AG04450 (cell line): ENCODE data around the gene ANKRD53. TPM values are rescaled to one million over a fixed set of nuclear protein-coding genes. Genes with fewer than 3 reads are reported as not detected.
A peak's percentile ranks its signal among the peaks of the same experiment; 100 is the strongest.
"Not testable (repeated sequence)": the region's sequence is repeated elsewhere in the genome, so short reads cannot be mapped to it uniquely, and the experiment has no call there.

Experiments
- CTCF ChIA-PET: fragments of 300-600, 350-600 bp; formaldehyde crosslinking; extraction: SDS; loops from one replicate; lab custom pipeline; 2022; ENCODE audit warnings: antibody characterized with exemption, inconsistent platforms; lab: Charles Lee
- POLR2A ChIA-PET: fragments of 350-600 bp; formaldehyde crosslinking; extraction: SDS; loops from one replicate; lab custom pipeline; 2021; ENCODE audit warnings: antibody characterized with exemption, inconsistent platforms; lab: Yijun Ruan, JAX
- DNase-seq: peaks from one replicate; pipeline ENCODE4 v3.0.0-alpha.2; 2011; ENCODE audit warnings: low read depth, low spot score
- H3K27ac ChIP-seq: one replicate; pipeline ENCODE4 v1.5.1; 2012; ENCODE audit warnings: low read depth, low read length, control low read depth
- H3K27me3 ChIP-seq: one replicate; pipeline ENCODE4 v1.6.0; 2012; ENCODE audit warnings: low read length; ENCODE audit not compliant: control insufficient read depth, insufficient read depth
- H3K4me3 ChIP-seq: 2 replicates; pipeline ENCODE4 v1.5.1; 2011; ENCODE audit warnings: mild to moderate bottlenecking, low read depth, low read length, control low read depth
- H3K9me3 ChIP-seq: 2 replicates; pipeline ENCODE4 v1.5.1; 2012; ENCODE audit warnings: low read length; ENCODE audit not compliant: control insufficient read depth, insufficient read depth
- polyA plus RNA-seq: library from polyadenylated mRNA; depleted of rRNA; stranded (reverse); fragments of >200 nt; gene quantifications from 2 replicates; pipeline ENCODE4 v1.2.3, GENCODE V29; 2011; rRNA removed
- small RNA-seq: library from RNA; depleted of rRNA; stranded (forward); fragments of <200 nt; gene quantifications from one replicate; pipeline ENCODE3, GENCODE V24; 2012; ENCODE audit warnings: low read depth; ENCODE audit not compliant: insufficient read length
- TF ChIP-seq, protein P1 (sequence below): IDR thresholded peaks from 2 replicates; pipeline ENCODE4 v1.5.1; 2011; ENCODE audit warnings: low read depth, low read length, control low read depth, inconsistent platforms

ANKRD53 gene
- polyA plus RNA-seq, 1 experiment: 0.72 TPM

DNA sequence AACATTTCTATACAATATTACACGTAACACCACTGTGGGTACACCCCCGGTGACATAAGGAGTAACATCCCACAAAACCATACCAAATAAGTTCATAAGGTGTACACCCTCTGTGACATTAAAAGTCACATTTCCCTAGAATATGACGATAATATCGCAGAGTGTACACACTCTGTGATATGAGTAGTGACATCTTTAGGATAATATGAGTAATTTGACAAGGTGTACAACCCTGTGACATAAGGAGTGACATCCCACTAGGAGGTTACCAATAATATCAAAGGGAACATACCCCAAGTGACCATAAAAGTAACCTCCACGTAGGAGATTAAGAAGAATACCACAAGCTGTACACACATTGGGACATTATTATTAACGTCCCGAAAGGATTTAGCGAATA is 40.2 kb downstream of the ANKRD53 start:
- DNase-seq: no peak
- TF ChIP-seq, protein P1, sequence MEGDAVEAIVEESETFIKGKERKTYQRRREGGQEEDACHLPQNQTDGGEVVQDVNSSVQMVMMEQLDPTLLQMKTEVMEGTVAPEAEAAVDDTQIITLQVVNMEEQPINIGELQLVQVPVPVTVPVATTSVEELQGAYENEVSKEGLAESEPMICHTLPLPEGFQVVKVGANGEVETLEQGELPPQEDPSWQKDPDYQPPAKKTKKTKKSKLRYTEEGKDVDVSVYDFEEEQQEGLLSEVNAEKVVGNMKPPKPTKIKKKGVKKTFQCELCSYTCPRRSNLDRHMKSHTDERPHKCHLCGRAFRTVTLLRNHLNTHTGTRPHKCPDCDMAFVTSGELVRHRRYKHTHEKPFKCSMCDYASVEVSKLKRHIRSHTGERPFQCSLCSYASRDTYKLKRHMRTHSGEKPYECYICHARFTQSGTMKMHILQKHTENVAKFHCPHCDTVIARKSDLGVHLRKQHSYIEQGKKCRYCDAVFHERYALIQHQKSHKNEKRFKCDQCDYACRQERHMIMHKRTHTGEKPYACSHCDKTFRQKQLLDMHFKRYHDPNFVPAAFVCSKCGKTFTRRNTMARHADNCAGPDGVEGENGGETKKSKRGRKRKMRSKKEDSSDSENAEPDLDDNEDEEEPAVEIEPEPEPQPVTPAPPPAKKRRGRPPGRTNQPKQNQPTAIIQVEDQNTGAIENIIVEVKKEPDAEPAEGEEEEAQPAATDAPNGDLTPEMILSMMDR: no peak
- Histone ChIP-seq H3K27me3 (no peaks in the 10 kb centered on the region), H3K4me3 (no peak overlapping the region), H3K27ac (no peak overlapping the region), H3K9me3 (no peaks in the 10 kb centered on the region)
- POLR2A ChIA-PET: no interaction called here
- CTCF ChIA-PET: no interaction called here

DNA sequence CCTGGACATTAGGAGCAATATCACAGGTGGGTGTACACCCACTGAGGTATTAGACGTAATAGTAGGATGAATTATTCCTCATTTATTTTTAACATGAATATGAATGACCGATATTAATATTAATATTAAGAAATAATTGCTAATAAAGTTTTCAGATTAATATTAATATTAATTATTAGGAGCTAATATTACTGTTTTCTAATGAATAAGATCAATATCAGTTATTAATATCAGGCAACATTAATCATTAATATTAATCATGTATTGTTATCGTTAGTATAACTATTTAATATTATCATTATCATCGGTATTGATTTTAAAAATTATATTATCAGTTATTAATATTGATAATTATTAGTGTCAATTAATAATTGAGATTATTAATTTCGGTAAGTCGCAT is 41.6 kb downstream of the ANKRD53 start:
- not testable (repeated sequence) for H3K27ac ChIP-seq, H3K4me3 ChIP-seq, H3K9me3 ChIP-seq, DNase-seq, H3K27me3 ChIP-seq
- ChIA-PET POLR2A (interaction anchor here (1.2 kb wide), 1 partner anchor 49 kb away, joined by 3 read pairs; the partner anchor contains the start of gene NAGK), CTCF (interaction anchor here (0.8 kb wide), 1 partner anchor 18 kb away, joined by 8 read pairs; no protein-coding TSS in a partner anchor)

DNA sequence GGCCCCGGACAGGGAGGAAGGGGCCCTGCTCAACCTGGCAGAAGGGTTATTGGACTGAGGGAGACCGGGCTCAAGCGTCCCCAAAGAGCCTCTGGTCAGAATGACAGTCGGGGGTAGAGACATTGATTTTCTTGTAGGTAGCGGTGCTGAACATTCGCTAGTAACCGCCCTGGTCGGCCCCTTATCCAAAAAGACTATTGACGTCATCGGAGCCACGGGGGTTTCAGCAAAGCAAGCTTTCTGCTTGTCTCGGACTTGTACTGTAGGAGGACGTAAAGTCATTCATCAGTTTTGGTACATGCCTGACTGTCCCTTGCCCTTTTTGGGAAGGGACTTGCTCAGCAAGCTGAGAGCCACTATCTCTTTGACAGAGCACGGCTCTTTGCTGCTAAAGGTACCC is 43.0 kb downstream of the ANKRD53 start:
- H3K27me3 ChIP-seq: not testable (repeated sequence)

DNA sequence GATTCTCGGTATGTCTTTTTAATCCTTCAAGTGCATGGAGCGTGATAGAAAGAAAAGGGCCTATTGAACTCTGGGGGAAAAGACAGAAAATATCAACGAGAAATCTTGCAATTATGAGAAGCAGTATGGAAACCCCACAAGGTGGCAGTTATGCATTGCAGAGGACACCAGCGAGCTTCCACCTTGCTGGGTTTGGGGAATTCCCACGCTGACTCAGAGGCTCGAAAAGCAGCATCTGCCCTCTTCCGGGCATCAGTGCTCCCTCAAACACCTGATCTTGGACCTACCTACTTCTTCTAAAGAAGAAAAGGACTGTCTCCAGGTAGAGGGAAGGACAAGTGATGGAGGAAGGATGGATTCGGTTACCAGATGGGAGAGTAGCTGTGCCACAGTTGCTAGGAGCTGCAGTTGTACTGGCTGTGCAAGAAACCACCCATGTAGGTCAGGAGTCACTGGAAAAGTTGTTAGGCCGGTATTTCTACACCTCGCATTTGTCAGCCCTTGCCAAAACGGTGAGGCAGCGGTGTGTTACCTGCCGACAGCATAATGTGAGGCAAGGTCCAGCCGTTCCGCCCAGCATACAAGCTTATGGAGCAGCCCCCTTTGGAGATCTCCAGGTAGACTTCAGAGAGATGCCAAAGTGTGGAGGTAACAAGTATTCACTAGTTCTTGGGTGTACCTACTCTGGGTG is 45.3 kb downstream of the ANKRD53 start:
- DNase-seq, CTCF ChIA-PET, H3K27me3 ChIP-seq, H3K9me3 ChIP-seq, H3K4me3 ChIP-seq, POLR2A ChIA-PET, H3K27ac ChIP-seq: not testable (repeated sequence)
- TF ChIP-seq, protein P1: 0 out of 2 replicates have a peak, but pooled peaks have one; percentile 14

More for the DNA sequence above, 43.0 kb downstream of the ANKRD53 start:
- H3K9me3 ChIP-seq, H3K27ac ChIP-seq, H3K4me3 ChIP-seq, CTCF ChIA-PET, DNase-seq: not testable (repeated sequence)
- POLR2A ChIA-PET: interaction anchor here (1.2 kb wide), 1 partner anchor 47 kb away, joined by 3 read pairs; the partner anchor contains the start of gene NAGK

Small RNA genes within 50 kb of the gene (small RNA-seq; reads per million reads assigned to genes)
- not detected for gene RN7SL160P

Other genes with a start within 250 kb of the ANKRD53 start
- gene ADD2, start 210.4 kb upstream of the ANKRD53 start, polyA plus RNA-seq: 0.12 TPM in 1 of 2 replicates, not detected in the other
- gene FIGLA, start 188.0 kb upstream of the ANKRD53 start, polyA plus RNA-seq: not detected in 2 replicates
- not detected in 2 replicates for gene CLEC4F, start 158.0 kb upstream of the ANKRD53 start, polyA plus RNA-seq
- not detected in 2 replicates for gene CD207, start 142.8 kb upstream of the ANKRD53 start, polyA plus RNA-seq
- gene VAX2, start 78.1 kb upstream of the ANKRD53 start, polyA plus RNA-seq: 0.83 and 1.3 TPM in 2 replicates
- 0.57 and 0.82 TPM in 2 replicates for gene ATP6V1B1, start 42.7 kb upstream of the ANKRD53 start, polyA plus RNA-seq
- gene TEX261, start 16.2 kb downstream of the ANKRD53 start, polyA plus RNA-seq: 106 and 119 TPM in 2 replicates
- 96.1 and 103 TPM in 2 replicates for gene NAGK, start 90.0 kb downstream of the ANKRD53 start, polyA plus RNA-seq
- gene MCEE, start 151.6 kb downstream of the ANKRD53 start, polyA plus RNA-seq: 14.6 and 18.1 TPM in 2 replicates
- 14.1 and 23.3 TPM in 2 replicates for gene MPHOSPH10, start 152.0 kb downstream of the ANKRD53 start, polyA plus RNA-seq
- gene PAIP2B, start 248.5 kb downstream of the ANKRD53 start, polyA plus RNA-seq: 0.12 and 0.24 TPM in 2 replicates